Middle frontal gyrus (tissue), 1 donor: ENCODE data around the gene NPIPB8.
"Not testable (repeated sequence)": the region's sequence is repeated elsewhere in the genome, so short reads cannot be mapped to it uniquely, and the experiment has no call there.

Experiments used
- DNase-seq: peaks from one replicate; pipeline ENCODE4 v3.0.0-alpha.2; 2015; ENCODE audit warnings: low spot score; ENCODE audit errors: extremely low spot score

The NPIPB8 gene

GRCh38 chr16:28623172-28623711 lies 14.6 kb upstream of the NPIPB8 start:
- DNase-seq = no peak

- not testable (repeated sequence) for DNase-seq
Observed at GRCh38 chr16:28630905-28631304, 7.0 kb upstream of the NPIPB8 start.

GRCh38 chr16:28636093-28636823 lies 1.6 kb upstream of the NPIPB8 start:
- DNase-seq = not testable (repeated sequence)

- not testable (repeated sequence) for DNase-seq
Observed at GRCh38 chr16:28638359-28638758, 494 bp downstream of the NPIPB8 start.

- DNase-seq = not testable (repeated sequence)
Observed at GRCh38 chr16:28639959-28640358, 2.1 kb downstream of the NPIPB8 start.

- DNase-seq = not testable (repeated sequence)
Observed at GRCh38 chr16:28666264-28666663, 28.4 kb downstream of the NPIPB8 start.

- not testable (repeated sequence) for DNase-seq
Observed at GRCh38 chr16:28667480-28667879, 29.6 kb downstream of the NPIPB8 start.

- not testable (repeated sequence) for DNase-seq
Observed at GRCh38 chr16:28668199-28668598, 30.3 kb downstream of the NPIPB8 start.

GRCh38 chr16:28688327-28688952 lies 50.6 kb downstream of the NPIPB8 start:
- DNase-seq = not testable (repeated sequence)

- DNase-seq = not testable (repeated sequence)
Observed at GRCh38 chr16:28689425-28689824, 51.6 kb downstream of the NPIPB8 start.

- DNase-seq = not testable (repeated sequence)
Observed at GRCh38 chr16:28691722-28692121, 53.9 kb downstream of the NPIPB8 start.

- not testable (repeated sequence) for DNase-seq
Observed at GRCh38 chr16:28693257-28693950, 55.5 kb downstream of the NPIPB8 start.

- DNase-seq = not testable (repeated sequence)
Observed at GRCh38 chr16:28699792-28700191, 61.9 kb downstream of the NPIPB8 start.

GRCh38 chr16:28700349-28700748 lies 62.5 kb downstream of the NPIPB8 start:
- DNase-seq = not testable (repeated sequence)

GRCh38 chr16:28701384-28701783 lies 63.5 kb downstream of the NPIPB8 start:
- not testable (repeated sequence) for DNase-seq

- DNase-seq = not testable (repeated sequence)
Observed at GRCh38 chr16:28704246-28704645, 66.4 kb downstream of the NPIPB8 start.
